GM12864 (cell line): ENCODE data around the gene CLDN6.

Source experiments
- DNase-seq: peaks from one replicate; pipeline ENCODE4 v3.0.0-alpha.2; 2011; ENCODE audit warnings: low read depth
- H3K4me3 ChIP-seq: 2 replicates; pipeline ENCODE4 v1.5.1; 2011; ENCODE audit warnings: mild to moderate bottlenecking, low read depth, low read length, control low read depth
- CTCF ChIP-seq: IDR thresholded peaks from 2 replicates; pipeline ENCODE4 v1.5.1; 2011; ENCODE audit warnings: low read depth, mild to moderate bottlenecking, moderate library complexity, low read length, control low read depth, inconsistent platforms; ENCODE audit errors: missing control alignments

The CLDN6 gene

GRCh38 chr16:3009568-3010390, 8.2 kb downstream of the CLDN6 start:
- TF ChIP-seq CTCF, result no peak
- no peak overlapping the region for H3K4me3 ChIP-seq
- no peak for DNase-seq

- DNase-seq, result no peak
- no peak overlapping the region for H3K4me3 ChIP-seq
- no peak for TF ChIP-seq CTCF
These were observed 9.3 kb downstream of the CLDN6 start for GRCh38 chr16:3008690-3009037.

- no peak for TF ChIP-seq CTCF
- no peak for DNase-seq
- no peak overlapping the region for H3K4me3 ChIP-seq
These were observed 9.9 kb downstream of the CLDN6 start for GRCh38 chr16:3007957-3008689.

- TF ChIP-seq CTCF, result no peak
- no peak overlapping the region for H3K4me3 ChIP-seq
- no peak for DNase-seq
These were observed 10.7 kb downstream of the CLDN6 start for GRCh38 chr16:3007059-3007956.

GRCh38 chr16:3004781-3005284, 13.2 kb downstream of the CLDN6 start:
- H3K4me3 ChIP-seq, result no peak overlapping the region
- no peak for DNase-seq
- TF ChIP-seq CTCF, result no peak

- DNase-seq, result no peak
- no peak for TF ChIP-seq CTCF
- no peak overlapping the region; the same call in 1 of the 2 replicates for H3K4me3 ChIP-seq
These were observed 13.7 kb downstream of the CLDN6 start for GRCh38 chr16:3004319-3004718.
